ENCODE measurements around the gene TRAPPC12.

The TRAPPC12 gene

GRCh38 chr2:3460831-3461800 is 81.6 kb downstream of the TRAPPC12 start:
- Mint-ChIP-seq H3K4me1 (peaks cover 6% of the 10 kb centered on the region), H3K27ac (no peak overlapping the region)

GRCh38 chr2:3461801-3462492 is 82.5 kb downstream of the TRAPPC12 start:
- H3K4me3 Mint-ChIP-seq = no peak overlapping the region
- no peaks in the 10 kb centered on the region for H3K27me3 Mint-ChIP-seq
- H3K27ac Mint-ChIP-seq = no peak overlapping the region
- H3K9me3 Mint-ChIP-seq = no peaks in the 10 kb centered on the region
- peaks cover 5% of the 10 kb centered on the region for H3K36me3 Mint-ChIP-seq
- peaks cover 6% of the 10 kb centered on the region for H3K4me1 Mint-ChIP-seq

More at GRCh38 chr2:3460831-3461800, 81.6 kb downstream of the TRAPPC12 start:
- H3K36me3 Mint-ChIP-seq = peaks cover 7% of the 10 kb centered on the region
- no peaks in the 10 kb centered on the region for H3K27me3 Mint-ChIP-seq
- no peak overlapping the region for H3K4me3 Mint-ChIP-seq
- no peaks in the 10 kb centered on the region for H3K9me3 Mint-ChIP-seq

GRCh38 chr2:3462493-3463104 is 83.1 kb downstream of the TRAPPC12 start:
- no peak overlapping the region for H3K4me3 Mint-ChIP-seq
- H3K36me3 Mint-ChIP-seq = peaks cover 4% of the 10 kb centered on the region
- no peaks in the 10 kb centered on the region for H3K27me3 Mint-ChIP-seq
- no peak overlapping the region for H3K27ac Mint-ChIP-seq
- H3K4me1 Mint-ChIP-seq = peaks cover 6% of the 10 kb centered on the region
- no peaks in the 10 kb centered on the region for H3K9me3 Mint-ChIP-seq

- Mint-ChIP-seq H3K27ac (no peak overlapping the region), H3K4me1 (peaks cover 6% of the 10 kb centered on the region), H3K27me3 (no peaks in the 10 kb centered on the region), H3K9me3 (no peaks in the 10 kb centered on the region), H3K36me3 (peaks cover 7% of the 10 kb centered on the region), H3K4me3 (no peak overlapping the region)
Measured at GRCh38 chr2:3463186-3463835, 83.8 kb downstream of the TRAPPC12 start.

GRCh38 chr2:3463944-3464343 is 84.5 kb downstream of the TRAPPC12 start:
- peaks cover 9% of the 10 kb centered on the region for H3K36me3 Mint-ChIP-seq
- no peaks in the 10 kb centered on the region for H3K27me3 Mint-ChIP-seq
- peaks cover 6% of the 10 kb centered on the region for H3K4me1 Mint-ChIP-seq
- H3K27ac Mint-ChIP-seq = no peak overlapping the region
- no peak overlapping the region for H3K4me3 Mint-ChIP-seq
- no peaks in the 10 kb centered on the region for H3K9me3 Mint-ChIP-seq

GRCh38 chr2:3464401-3465005 is 85.0 kb downstream of the TRAPPC12 start:
- no peak overlapping the region for H3K4me3 Mint-ChIP-seq
- peaks cover 10% of the 10 kb centered on the region for H3K36me3 Mint-ChIP-seq
- no peaks in the 10 kb centered on the region for H3K27me3 Mint-ChIP-seq
- H3K4me1 Mint-ChIP-seq = peaks cover 6% of the 10 kb centered on the region
- H3K9me3 Mint-ChIP-seq = no peaks in the 10 kb centered on the region
- H3K27ac Mint-ChIP-seq = no peak overlapping the region

- no peaks in the 10 kb centered on the region for H3K27me3 Mint-ChIP-seq
- no peak overlapping the region for H3K27ac Mint-ChIP-seq
- H3K9me3 Mint-ChIP-seq = no peaks in the 10 kb centered on the region
- H3K36me3 Mint-ChIP-seq = peaks cover 13% of the 10 kb centered on the region
- H3K4me1 Mint-ChIP-seq = peaks cover 6% of the 10 kb centered on the region
- no peak overlapping the region for H3K4me3 Mint-ChIP-seq
Measured at GRCh38 chr2:3465328-3465727, 85.8 kb downstream of the TRAPPC12 start.

- H3K36me3 Mint-ChIP-seq = peaks cover 13% of the 10 kb centered on the region
- H3K27me3 Mint-ChIP-seq = no peaks in the 10 kb centered on the region
- H3K4me3 Mint-ChIP-seq = no peak overlapping the region
- H3K9me3 Mint-ChIP-seq = no peaks in the 10 kb centered on the region
- peaks cover 6% of the 10 kb centered on the region for H3K4me1 Mint-ChIP-seq
- no peak overlapping the region for H3K27ac Mint-ChIP-seq
Measured at GRCh38 chr2:3465844-3466481, 86.5 kb downstream of the TRAPPC12 start.

- Mint-ChIP-seq H3K4me3 (no peak overlapping the region), H3K27ac (no peak overlapping the region), H3K4me1 (peaks cover 6% of the 10 kb centered on the region), H3K36me3 (peaks cover 13% of the 10 kb centered on the region), H3K9me3 (no peaks in the 10 kb centered on the region), H3K27me3 (no peaks in the 10 kb centered on the region)
Measured at GRCh38 chr2:3466482-3466863, 87.0 kb downstream of the TRAPPC12 start.

GRCh38 chr2:3466966-3467365 is 87.5 kb downstream of the TRAPPC12 start:
- H3K4me3 Mint-ChIP-seq = no peak overlapping the region
- H3K27me3 Mint-ChIP-seq = no peaks in the 10 kb centered on the region
- no peaks in the 10 kb centered on the region for H3K9me3 Mint-ChIP-seq
- no peak overlapping the region for H3K27ac Mint-ChIP-seq
- H3K4me1 Mint-ChIP-seq = peaks cover 3% of the 10 kb centered on the region
- H3K36me3 Mint-ChIP-seq = peaks cover 13% of the 10 kb centered on the region

GRCh38 chr2:3467654-3468053 is 88.2 kb downstream of the TRAPPC12 start:
- Mint-ChIP-seq H3K27ac (peak overlapping the region; percentile 74), H3K36me3 (peaks cover 17% of the 10 kb centered on the region), H3K4me1 (no peaks in the 10 kb centered on the region), H3K4me3 (no peak overlapping the region), H3K9me3 (no peaks in the 10 kb centered on the region), H3K27me3 (no peaks in the 10 kb centered on the region)

- Mint-ChIP-seq H3K4me1 (no peaks in the 10 kb centered on the region), H3K9me3 (no peaks in the 10 kb centered on the region), H3K4me3 (no peak overlapping the region), H3K27me3 (no peaks in the 10 kb centered on the region), H3K27ac (no peak overlapping the region), H3K36me3 (peaks cover 17% of the 10 kb centered on the region)
Measured at GRCh38 chr2:3468296-3468988, 88.9 kb downstream of the TRAPPC12 start.

- no peak overlapping the region for H3K27ac Mint-ChIP-seq
- no peaks in the 10 kb centered on the region for H3K27me3 Mint-ChIP-seq
- H3K4me1 Mint-ChIP-seq = no peaks in the 10 kb centered on the region
- no peak overlapping the region for H3K4me3 Mint-ChIP-seq
- H3K36me3 Mint-ChIP-seq = peaks cover 15% of the 10 kb centered on the region
- H3K9me3 Mint-ChIP-seq = no peaks in the 10 kb centered on the region
Measured at GRCh38 chr2:3469486-3469885, 90.0 kb downstream of the TRAPPC12 start.

- Mint-ChIP-seq H3K36me3 (peaks cover 13% of the 10 kb centered on the region), H3K27me3 (no peaks in the 10 kb centered on the region), H3K4me3 (no peak overlapping the region)
Measured at GRCh38 chr2:3470166-3470651, 90.7 kb downstream of the TRAPPC12 start.

More at GRCh38 chr2:3470166-3470651, 90.7 kb downstream of the TRAPPC12 start:
- Mint-ChIP-seq H3K27ac (no peak overlapping the region), H3K9me3 (no peaks in the 10 kb centered on the region), H3K4me1 (no peaks in the 10 kb centered on the region)
